ENCODE results near the gene MED13L. TPM values are rescaled to one million over a fixed set of nuclear protein-coding genes. Genes with fewer than 3 reads are reported as not detected.

MED13L gene
- total RNA-seq, 4 donors from 2014 or later, result 126 to 194 (median 154) TPM

DNA sequence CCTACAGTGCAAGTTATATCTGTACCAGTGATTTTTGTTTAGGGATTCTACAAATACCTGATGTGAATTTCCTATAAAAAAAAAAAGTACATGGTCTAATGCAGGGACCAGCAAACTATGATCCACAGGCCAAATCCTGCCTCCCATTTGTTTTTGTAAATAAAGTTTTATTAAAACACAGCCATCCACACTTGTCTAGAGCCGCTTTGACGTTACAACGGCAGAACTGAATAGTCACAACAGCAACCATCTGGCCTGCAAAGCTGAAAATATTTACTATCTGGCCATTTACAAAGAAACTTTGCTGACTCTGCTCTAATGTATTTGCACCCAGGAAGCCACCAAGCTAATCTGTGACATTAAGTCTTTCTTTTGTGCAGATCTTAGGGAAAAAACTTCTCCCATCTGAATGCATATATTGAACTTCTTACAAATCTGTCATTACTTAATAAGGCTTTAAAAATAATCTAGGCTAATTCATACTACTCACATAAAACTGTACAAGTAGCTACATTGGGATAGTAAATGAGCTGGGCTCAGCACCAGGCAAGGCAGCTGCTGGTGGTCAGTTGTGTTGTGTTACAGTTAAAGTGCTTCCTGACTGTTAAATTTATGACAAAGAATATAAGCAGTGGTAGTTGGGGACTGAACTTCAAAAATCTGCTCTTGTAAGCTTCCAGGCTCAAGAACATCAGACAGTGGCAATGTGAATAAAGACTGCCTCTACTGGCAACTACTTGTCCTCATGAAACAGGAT lies 303.3 kb downstream of the MED13L start:
- no peak overlapping the region for H3K4me3 ChIP-seq
- no peaks in the 10 kb centered on the region for H3K27me3 ChIP-seq
- H3K9me3 ChIP-seq, result no peaks in the 10 kb centered on the region
- H3K36me3 ChIP-seq, result peaks cover 0 to 46% (median 15%) of the 10 kb centered on the region in 4 donors
- WGBS, 2 donors (ENCODE audit: low coverage in 1 of 2), result 89 to 90% methylated on average over 3 of the region's 3 CpGs
- no peak for DNase-seq
- in situ Hi-C loops (cut with MboI; ENCODE audit: low pct_ligation_motif_present in 1 of 4, low pct_unique_long_range_greater_than_20kb in 1 of 4, low sequenced_read_pairs in 3 of 4), result no loop called here
- intact Hi-C loops (cut with DNase I; ENCODE audit: low total_unique reads), result no loop called here
- H3K27ac ChIP-seq, result no peak overlapping the region
- H3K4me1 ChIP-seq, result no peaks in the 10 kb centered on the region
- TF ChIP-seq POLR2A (IDR thresholded peaks at IDR 0.05) (no peak), EP300 (IDR thresholded peaks at IDR 0.05; ENCODE audit: low read depth) (no peak), POLR2AphosphoS5 (IDR thresholded peaks at IDR 0.05) (no peak)
- TF ChIP-seq, protein P1, sequence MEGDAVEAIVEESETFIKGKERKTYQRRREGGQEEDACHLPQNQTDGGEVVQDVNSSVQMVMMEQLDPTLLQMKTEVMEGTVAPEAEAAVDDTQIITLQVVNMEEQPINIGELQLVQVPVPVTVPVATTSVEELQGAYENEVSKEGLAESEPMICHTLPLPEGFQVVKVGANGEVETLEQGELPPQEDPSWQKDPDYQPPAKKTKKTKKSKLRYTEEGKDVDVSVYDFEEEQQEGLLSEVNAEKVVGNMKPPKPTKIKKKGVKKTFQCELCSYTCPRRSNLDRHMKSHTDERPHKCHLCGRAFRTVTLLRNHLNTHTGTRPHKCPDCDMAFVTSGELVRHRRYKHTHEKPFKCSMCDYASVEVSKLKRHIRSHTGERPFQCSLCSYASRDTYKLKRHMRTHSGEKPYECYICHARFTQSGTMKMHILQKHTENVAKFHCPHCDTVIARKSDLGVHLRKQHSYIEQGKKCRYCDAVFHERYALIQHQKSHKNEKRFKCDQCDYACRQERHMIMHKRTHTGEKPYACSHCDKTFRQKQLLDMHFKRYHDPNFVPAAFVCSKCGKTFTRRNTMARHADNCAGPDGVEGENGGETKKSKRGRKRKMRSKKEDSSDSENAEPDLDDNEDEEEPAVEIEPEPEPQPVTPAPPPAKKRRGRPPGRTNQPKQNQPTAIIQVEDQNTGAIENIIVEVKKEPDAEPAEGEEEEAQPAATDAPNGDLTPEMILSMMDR (IDR thresholded peaks at IDR 0.05), result no peak

DNA sequence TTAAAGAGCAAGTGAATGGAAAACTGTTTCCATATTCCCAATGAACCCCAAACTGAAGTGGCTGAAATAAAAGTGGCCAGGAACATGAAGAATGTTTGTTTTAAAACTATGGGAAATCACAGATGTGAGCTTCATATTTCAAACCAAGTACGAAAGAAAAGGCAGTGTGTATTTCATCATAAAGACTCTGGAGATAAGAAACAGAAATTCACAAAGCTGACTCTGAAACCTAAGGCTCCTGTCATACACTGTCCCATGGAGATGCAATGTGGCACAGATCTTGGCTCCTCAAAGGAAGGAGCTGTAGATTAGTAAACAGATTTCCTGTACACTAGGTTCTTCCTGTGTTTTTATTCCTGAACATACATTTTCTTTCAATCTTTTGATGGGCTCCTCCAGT lies 304.4 kb downstream of the MED13L start:
- DNase-seq, result no peak
- Histone ChIP-seq H3K27me3 (no peaks in the 10 kb centered on the region), H3K4me1 (no peaks in the 10 kb centered on the region), H3K9me3 (no peaks in the 10 kb centered on the region), H3K4me3 (no peak overlapping the region), H3K27ac (no peak overlapping the region), H3K36me3 (peaks cover 0 to 55% (median 22%) of the 10 kb centered on the region in 4 donors)
- TF ChIP-seq POLR2A (IDR thresholded peaks at IDR 0.05), result no peak
- no peak for TF ChIP-seq POLR2AphosphoS5 (IDR thresholded peaks at IDR 0.05)
- no peak for TF ChIP-seq EP300 (IDR thresholded peaks at IDR 0.05; ENCODE audit: low read depth)
- TF ChIP-seq, protein P1 (IDR thresholded peaks at IDR 0.05), result no peak
- in situ Hi-C loops (cut with MboI; ENCODE audit: low pct_ligation_motif_present in 1 of 4, low pct_unique_long_range_greater_than_20kb in 1 of 4, low sequenced_read_pairs in 3 of 4), result no loop called here
- WGBS, 2 donors (ENCODE audit: low coverage in 1 of 2), result 89 to 90% methylated on average over 1 of the region's 1 CpG
- intact Hi-C loops (cut with DNase I; ENCODE audit: low total_unique reads), result no loop called here

DNA sequence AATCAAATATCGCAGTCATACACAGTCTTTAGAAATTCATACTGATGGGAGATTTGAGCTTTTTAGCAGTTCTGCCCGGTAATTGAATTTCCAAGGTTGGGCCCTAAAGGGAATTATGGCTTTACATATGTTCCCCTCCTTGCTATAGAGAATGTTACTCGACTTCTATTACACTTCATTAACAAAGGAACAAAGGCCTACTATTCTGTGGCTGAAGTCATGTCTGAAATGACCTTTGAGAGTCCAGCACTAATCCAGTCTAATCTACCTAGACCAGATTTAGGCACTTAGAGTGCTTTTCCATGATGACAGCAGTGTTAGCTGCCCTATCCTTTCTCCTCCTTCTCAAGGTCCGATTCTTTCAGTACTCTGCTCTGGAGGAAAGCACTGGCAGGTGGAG lies 305.3 kb downstream of the MED13L start:
- 85 to 90% methylated on average over 4 of the region's 4 CpGs for WGBS, 2 donors (ENCODE audit: low coverage in 1 of 2)
- Histone ChIP-seq H3K9me3 (no peaks in the 10 kb centered on the region), H3K4me3 (no peak overlapping the region), H3K27ac (no peak overlapping the region), H3K4me1 (no peaks in the 10 kb centered on the region), H3K36me3 (peaks cover 0 to 61% (median 23%) of the 10 kb centered on the region in 4 donors), H3K27me3 (no peaks in the 10 kb centered on the region)
- intact Hi-C loops (cut with DNase I; ENCODE audit: low total_unique reads) (no loop called here), in situ Hi-C loops (cut with MboI; ENCODE audit: low pct_ligation_motif_present in 1 of 4, low pct_unique_long_range_greater_than_20kb in 1 of 4, low sequenced_read_pairs in 3 of 4) (no loop called here)
- DNase-seq, result no peak
- TF ChIP-seq EP300 (IDR thresholded peaks at IDR 0.05; ENCODE audit: low read depth) (no peak), POLR2AphosphoS5 (IDR thresholded peaks at IDR 0.05) (no peak), POLR2A (IDR thresholded peaks at IDR 0.05) (no peak)
- TF ChIP-seq, protein P1 (IDR thresholded peaks at IDR 0.05), result no peak

DNA sequence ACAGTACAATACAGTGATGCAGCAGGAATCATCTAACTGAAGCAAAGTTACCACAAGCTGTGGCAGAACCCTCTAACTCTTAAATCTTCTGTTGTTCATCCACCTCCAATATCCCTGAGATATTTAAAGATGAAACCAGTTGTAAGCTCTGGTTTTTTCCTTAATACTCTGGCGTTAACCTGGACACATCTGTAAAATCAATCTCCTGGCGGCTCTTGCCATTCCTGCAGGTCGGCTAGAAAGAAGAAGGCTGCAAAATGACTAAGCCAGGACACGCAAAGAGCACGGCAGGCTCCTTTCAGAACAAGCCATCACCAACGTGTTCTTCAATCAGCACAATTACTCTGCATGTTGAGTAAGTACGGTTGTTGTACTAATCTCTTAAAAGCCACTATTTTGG lies 309.3 kb downstream of the MED13L start:
- no peaks in the 10 kb centered on the region for H3K4me1 ChIP-seq
- WGBS, 2 donors (ENCODE audit: low coverage in 1 of 2), result 90 to 92% methylated on average over 2 to 7 of the region's 7 CpGs
- no peak for TF ChIP-seq POLR2A (IDR thresholded peaks at IDR 0.05)
- H3K27me3 ChIP-seq, result no peaks in the 10 kb centered on the region
- no peak overlapping the region for H3K4me3 ChIP-seq
- intact Hi-C loops (cut with DNase I; ENCODE audit: low total_unique reads), result no loop called here
- no peak overlapping the region for H3K27ac ChIP-seq
- in situ Hi-C loops (cut with MboI; ENCODE audit: low pct_ligation_motif_present in 1 of 4, low pct_unique_long_range_greater_than_20kb in 1 of 4, low sequenced_read_pairs in 3 of 4), result no loop called here
- H3K36me3 ChIP-seq, result peaks cover 0 to 84% (median 32%) of the 10 kb centered on the region in 4 donors
- H3K9me3 ChIP-seq, result no peaks in the 10 kb centered on the region
- no peak for DNase-seq

Data from transverse colon (tissue), 4 donors.